Progenitor cell of endocrine pancreas (in vitro differentiated cells): ENCODE data around the gene STK16. TPM values are rescaled to one million over a fixed set of nuclear protein-coding genes. Genes with fewer than 3 reads are reported as not detected.
A peak's percentile ranks its signal among the peaks of the same experiment; 100 is the strongest.

Experiments used
- DNase-seq: peaks from one replicate; pipeline ENCODE4 v3.0.0; 2021; ENCODE audit warnings: low spot score; ENCODE audit not compliant: unreplicated experiment
- H3K27ac Mint-ChIP-seq: 2 replicates; pipeline ENCODE4 v1.8.0; 2021; ENCODE audit warnings: mild to moderate bottlenecking, moderate library complexity, mixed read lengths
- H3K27me3 Mint-ChIP-seq: 2 replicates; pipeline ENCODE4 v1.8.0; 2021; ENCODE audit warnings: mixed read lengths
- H3K36me3 Mint-ChIP-seq: 2 replicates; pipeline ENCODE4 v1.8.0; 2022; ENCODE audit warnings: mixed read lengths; ENCODE audit not compliant: insufficient read depth
- H3K4me1 Mint-ChIP-seq: 2 replicates; pipeline ENCODE4 v1.8.0; 2021; ENCODE audit warnings: low read depth, mixed read lengths
- H3K4me3 Mint-ChIP-seq: 2 replicates; pipeline ENCODE4 v1.8.0; 2021; ENCODE audit warnings: low read depth, mild to moderate bottlenecking, moderate library complexity, mixed read lengths
- H3K9me3 Mint-ChIP-seq: 2 replicates; pipeline ENCODE4 v1.8.0; 2021; ENCODE audit warnings: low read depth, mixed read lengths
- total RNA-seq: library from RNA; stranded (reverse); gene quantifications from 2 replicates; pipeline ENCODE4 v1.2.1, GENCODE V29; 2021
- TF ChIP-seq, protein P1 (sequence below): fragments of 200-600 bp; sonication (generic); IDR thresholded peaks from one replicate; pipeline ENCODE4 v1.5.0; 2021; ENCODE audit warnings: antibody characterized with exemption, mild to moderate bottlenecking; ENCODE audit not compliant: unreplicated experiment

The STK16 gene
- total RNA-seq, 1 donor from 2014 or later, result 23.2 TPM

DNA sequence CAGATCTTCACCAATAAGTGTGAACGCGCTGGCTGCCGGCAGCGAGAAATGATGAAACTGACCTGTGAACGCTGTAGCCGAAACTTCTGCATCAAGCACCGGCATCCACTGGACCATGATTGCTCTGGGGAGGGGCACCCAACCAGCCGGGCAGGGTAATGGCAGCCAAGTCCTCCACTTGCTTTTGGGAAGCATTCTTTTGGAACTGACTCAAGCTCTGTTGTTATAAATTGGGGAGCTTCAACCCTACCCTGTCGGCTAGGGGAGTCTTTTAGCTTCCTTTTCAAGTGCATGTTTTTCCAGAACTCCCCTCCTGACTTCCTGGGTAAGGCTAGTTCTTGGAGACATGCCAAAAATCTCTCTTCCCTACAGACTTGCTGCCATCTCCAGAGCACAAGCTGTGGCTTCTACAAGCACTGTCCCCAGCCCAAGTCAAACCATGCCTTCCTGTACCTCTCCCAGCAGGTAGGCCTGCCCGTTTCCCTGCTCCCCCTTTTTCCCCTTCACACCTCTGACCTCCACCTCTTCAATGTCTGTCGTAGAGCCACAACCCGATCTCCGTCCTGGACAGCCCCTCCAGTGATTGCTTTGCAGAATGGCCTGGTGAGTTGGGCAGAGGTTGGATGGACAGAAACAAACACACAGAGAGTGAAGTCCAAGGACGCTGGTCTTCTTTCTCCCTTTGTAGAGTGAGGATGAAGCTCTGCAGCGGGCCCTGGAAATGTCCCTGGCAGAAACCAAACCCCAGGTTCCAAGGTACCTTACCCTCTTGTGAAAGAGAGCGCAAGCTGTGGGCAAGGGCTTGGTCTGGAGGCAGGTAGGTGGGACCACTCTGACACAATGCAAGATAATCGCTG is 37.2 kb upstream of the STK16 start:
- H3K9me3 Mint-ChIP-seq, result no peaks in the 10 kb centered on the region
- peaks cover 4% of the 10 kb centered on the region for H3K27me3 Mint-ChIP-seq
- H3K36me3 Mint-ChIP-seq, result peaks cover 11% of the 10 kb centered on the region
- peak overlapping the region; percentile 22 for H3K27ac Mint-ChIP-seq
- no peak for DNase-seq
- H3K4me3 Mint-ChIP-seq, result peak overlapping the region; percentile 89
- H3K4me1 Mint-ChIP-seq, result peaks cover 11% of the 10 kb centered on the region
- TF ChIP-seq, protein P1, sequence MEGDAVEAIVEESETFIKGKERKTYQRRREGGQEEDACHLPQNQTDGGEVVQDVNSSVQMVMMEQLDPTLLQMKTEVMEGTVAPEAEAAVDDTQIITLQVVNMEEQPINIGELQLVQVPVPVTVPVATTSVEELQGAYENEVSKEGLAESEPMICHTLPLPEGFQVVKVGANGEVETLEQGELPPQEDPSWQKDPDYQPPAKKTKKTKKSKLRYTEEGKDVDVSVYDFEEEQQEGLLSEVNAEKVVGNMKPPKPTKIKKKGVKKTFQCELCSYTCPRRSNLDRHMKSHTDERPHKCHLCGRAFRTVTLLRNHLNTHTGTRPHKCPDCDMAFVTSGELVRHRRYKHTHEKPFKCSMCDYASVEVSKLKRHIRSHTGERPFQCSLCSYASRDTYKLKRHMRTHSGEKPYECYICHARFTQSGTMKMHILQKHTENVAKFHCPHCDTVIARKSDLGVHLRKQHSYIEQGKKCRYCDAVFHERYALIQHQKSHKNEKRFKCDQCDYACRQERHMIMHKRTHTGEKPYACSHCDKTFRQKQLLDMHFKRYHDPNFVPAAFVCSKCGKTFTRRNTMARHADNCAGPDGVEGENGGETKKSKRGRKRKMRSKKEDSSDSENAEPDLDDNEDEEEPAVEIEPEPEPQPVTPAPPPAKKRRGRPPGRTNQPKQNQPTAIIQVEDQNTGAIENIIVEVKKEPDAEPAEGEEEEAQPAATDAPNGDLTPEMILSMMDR, result no peak

DNA sequence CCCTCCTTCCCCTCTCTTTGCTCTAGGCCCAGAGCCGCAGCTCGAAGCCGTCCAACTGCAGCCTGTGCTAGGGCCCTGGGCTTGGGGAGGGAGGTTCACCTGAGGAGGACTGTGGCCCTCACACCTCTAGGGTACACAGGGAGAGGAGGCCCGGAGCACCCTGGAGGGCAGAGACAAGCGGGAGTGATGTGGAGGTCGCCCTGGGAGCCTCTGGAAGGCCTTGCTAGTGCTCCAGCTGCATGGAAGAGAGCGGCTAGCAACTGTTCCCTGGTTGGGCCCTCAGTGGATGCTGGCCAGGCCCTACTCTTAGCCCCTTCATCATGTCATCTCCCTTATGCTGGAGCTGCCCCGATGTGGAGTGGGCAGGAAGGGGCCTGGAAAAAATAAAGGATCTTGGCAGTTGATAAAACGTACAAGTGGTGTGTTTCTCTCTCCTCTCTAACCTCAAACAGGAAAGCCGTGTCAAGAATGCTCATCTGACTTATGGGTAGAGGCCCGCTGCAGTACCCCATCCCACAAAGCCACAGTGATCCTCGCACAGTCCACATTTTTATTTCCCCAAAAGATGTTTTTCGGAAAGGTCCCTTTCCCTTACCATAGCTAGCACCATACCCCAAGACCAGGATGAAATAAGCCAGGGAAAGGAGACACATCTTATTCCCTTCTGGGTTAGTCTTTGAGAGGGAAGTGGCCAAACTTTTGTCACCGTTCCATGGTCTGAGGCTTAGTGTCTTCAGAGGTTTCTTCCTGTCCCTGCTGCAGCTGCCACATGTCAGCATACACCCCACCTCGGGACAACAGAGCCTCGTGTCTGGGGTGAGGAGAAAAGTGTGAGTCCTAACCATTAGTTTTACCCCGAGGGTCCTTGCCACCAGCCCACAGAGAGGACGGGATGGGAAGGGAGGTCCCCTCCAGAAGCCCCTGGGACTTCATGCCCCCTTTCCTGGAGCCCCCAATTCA is 35.8 kb upstream of the STK16 start:
- no peak overlapping the region for H3K27ac Mint-ChIP-seq
- peaks cover 11% of the 10 kb centered on the region for H3K4me1 Mint-ChIP-seq
- H3K9me3 Mint-ChIP-seq, result no peaks in the 10 kb centered on the region
- no peaks in the 10 kb centered on the region for H3K27me3 Mint-ChIP-seq
- TF ChIP-seq, protein P1, result no peak
- peaks cover 17% of the 10 kb centered on the region for H3K36me3 Mint-ChIP-seq
- H3K4me3 Mint-ChIP-seq, result no peak overlapping the region
- DNase-seq, result no peak

DNA sequence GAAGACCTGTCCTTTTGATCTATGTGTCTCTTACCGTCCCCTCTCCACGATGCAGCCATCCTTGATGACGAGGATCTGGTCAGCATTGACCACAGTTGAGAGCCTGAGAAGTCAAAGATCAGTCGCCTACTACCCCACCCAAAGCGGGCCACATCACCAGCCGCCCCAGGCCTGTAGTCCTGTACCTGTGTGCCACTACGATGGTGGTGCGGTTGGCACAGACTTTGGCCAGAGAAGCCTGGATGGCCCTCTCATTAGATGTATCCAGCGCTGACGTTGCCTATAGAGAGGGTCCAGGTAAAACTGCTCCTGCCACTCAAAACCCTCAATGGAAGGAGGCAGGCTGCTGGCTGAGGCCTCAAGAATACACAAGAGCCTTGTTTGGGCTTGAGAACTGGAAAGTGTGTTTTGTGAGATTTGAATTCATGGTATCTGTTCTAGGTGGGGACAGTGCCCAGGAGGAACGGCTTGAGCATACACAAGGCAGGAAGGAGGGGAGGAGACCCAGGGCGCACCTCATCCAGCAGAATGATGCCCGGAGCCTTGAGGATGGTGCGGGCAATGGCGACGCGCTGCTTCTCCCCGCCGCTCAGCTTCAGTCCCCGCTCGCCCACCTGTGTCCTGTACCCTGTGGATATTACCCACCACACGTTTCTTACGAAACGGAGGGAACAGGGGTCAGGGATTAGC is 34.9 kb upstream of the STK16 start:
- Mint-ChIP-seq H3K4me1 (peaks cover 11% of the 10 kb centered on the region), H3K27me3 (no peaks in the 10 kb centered on the region), H3K36me3 (peaks cover 17% of the 10 kb centered on the region), H3K27ac (no peak overlapping the region), H3K9me3 (no peaks in the 10 kb centered on the region), H3K4me3 (no peak overlapping the region)
- TF ChIP-seq, protein P1, result no peak
- no peak for DNase-seq

DNA sequence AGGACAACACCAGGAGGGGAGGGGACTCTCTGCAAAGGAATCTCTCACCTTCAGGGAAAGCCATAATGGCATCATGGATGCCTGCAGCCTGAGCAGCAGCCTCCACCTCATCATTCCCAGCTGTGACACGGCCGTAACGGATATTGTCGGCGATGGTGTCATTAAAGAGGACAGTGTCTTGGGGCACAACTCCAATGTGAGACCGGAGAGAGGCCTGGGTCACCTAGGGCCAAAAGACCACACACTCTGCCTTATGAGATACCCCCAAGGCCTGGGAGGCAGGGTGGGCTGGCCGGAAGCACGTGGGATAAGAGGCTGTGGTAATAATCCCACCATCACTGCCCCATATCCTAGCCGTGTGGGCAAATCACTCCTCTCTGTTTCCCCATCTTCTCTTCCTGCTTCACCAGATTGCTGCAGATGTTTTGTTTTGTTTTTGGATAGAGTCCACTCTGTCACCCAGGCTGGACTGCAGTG is 34.4 kb upstream of the STK16 start:
- Mint-ChIP-seq H3K4me3 (no peak overlapping the region), H3K4me1 (peaks cover 11% of the 10 kb centered on the region), H3K9me3 (no peaks in the 10 kb centered on the region), H3K36me3 (peaks cover 17% of the 10 kb centered on the region), H3K27ac (peak overlapping the region; percentile 57), H3K27me3 (no peaks in the 10 kb centered on the region)
- DNase-seq, result no peak
- TF ChIP-seq, protein P1, result no peak
